Vagina (tissue), 2 donors: ENCODE measurements around the gene ZNF791. TPM values are rescaled to one million over a fixed set of nuclear protein-coding genes. Genes with fewer than 3 reads are reported as not detected.
A peak's percentile ranks its signal among the peaks of the same experiment; 100 is the strongest.

ENCODE experiments used
- DNase-seq, 2 donors: peaks; one replicate each; pipeline ENCODE4 v3.0.0-alpha.2; 2017; ENCODE audit errors: extremely low spot score in 2 of 2
- H3K27ac ChIP-seq: fragments of 200-600 bp; sonication (generic); one replicate; pipeline ENCODE4 v1.5.1; 2019
- H3K27me3 ChIP-seq: fragments of 200-600 bp; sonication (generic); one replicate; pipeline ENCODE4 v1.5.1; 2019
- H3K36me3 ChIP-seq, 2 donors: fragments of 200-600 bp; sonication (generic); one replicate each; pipeline ENCODE4 v1.5.1; 2017 to 2019
- H3K4me1 ChIP-seq: fragments of 200-600 bp; sonication (generic); one replicate; pipeline ENCODE4 v1.5.1; 2019
- H3K4me3 ChIP-seq, 2 donors: fragments of 200-600 bp; sonication (generic); 1 replicate in 1 of 2; 2 replicates in 1 of 2; pipeline ENCODE4 v1.5.1; 2016 to 2019
- H3K9me3 ChIP-seq: fragments of 200-600 bp; sonication (generic); one replicate; pipeline ENCODE4 v1.5.1; 2019
- CTCF ChIP-seq, 3 experiments: fragments of 450-650 bp in 2 of 3; fragments of 200-600 bp in 1 of 3; sonication (generic) in 1 of 3; IDR thresholded peaks; one replicate each; pipeline ENCODE4 v1.5.1; 2017 to 2019; ENCODE audit warnings: antibody characterized with exemption in 3 of 3, mild to moderate bottlenecking in 2 of 3, moderate library complexity in 2 of 3
- POLR2A ChIP-seq, 2 donors: fragments of 450-650 bp; IDR thresholded peaks; one replicate each; pipeline ENCODE4 v1.6.1; 2017; ENCODE audit warnings: antibody characterized with exemption in 2 of 2, mild to moderate bottlenecking in 2 of 2, moderate library complexity in 2 of 2
- POLR2AphosphoS5 ChIP-seq, 2 donors: sonication (generic); formaldehyde crosslinking; IDR thresholded peaks; one replicate each; pipeline ENCODE4 v1.9.0; 2017; ENCODE audit warnings: antibody characterized with exemption in 2 of 2, mild to moderate bottlenecking in 2 of 2, low read depth in 1 of 2; ENCODE audit not compliant: insufficient read depth in 1 of 2
- intact Hi-C: fragments of 100-400 bp; cut with DNase I; formaldehyde crosslinking; loops from one replicate; pipeline ENCODE4 v1.15.1; 2023
- total RNA-seq: library from RNA; depleted of rRNA; stranded (reverse); fragments of >200 nt; gene quantifications from one replicate; pipeline ENCODE4 v1.2.3, GENCODE V29; 2016

Gene ZNF791
- total RNA-seq, 1 donor from 2014 or later = 17.9 TPM

DNA sequence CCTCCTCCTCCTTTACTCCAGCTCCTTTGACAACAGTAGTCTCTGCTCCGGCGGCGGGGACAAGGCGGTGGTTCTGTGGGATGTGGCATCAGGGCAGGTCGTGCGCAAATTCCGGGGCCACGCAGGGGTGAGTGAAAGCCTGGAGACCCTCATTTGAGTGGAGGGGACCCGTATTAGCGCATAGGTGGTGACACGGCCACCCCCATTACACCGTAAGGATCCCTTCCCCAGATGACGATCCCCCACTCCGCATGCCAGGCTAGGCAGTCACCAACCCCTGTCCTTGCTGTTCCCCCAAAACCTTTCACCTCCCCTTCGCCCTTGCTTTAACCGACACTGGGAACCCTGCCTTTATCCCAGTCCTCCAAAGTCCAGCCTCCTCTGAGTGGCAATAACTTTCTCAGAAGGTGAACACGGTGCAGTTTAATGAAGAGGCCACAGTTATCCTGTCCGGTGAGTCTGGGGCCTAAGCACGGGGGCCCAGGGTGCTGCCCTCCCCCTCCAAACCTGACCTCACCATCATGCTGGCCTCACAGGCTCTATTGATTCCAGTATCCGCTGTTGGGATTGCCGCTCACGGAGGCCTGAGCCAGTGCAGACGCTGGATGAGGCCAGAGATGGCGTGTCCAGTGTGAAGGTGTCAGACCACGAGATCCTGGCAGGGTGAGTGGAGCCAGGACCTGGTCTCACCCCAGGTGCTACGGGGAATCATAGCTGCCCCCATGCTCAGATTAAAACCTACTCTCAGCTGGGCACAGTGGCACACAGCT, 59.6 kb downstream of the ZNF791 start:
- Histone ChIP-seq H3K36me3 (peaks cover 0 to 26% of the 10 kb centered on the region in 2 donors), H3K4me3 (peak overlapping the region; percentile 77 to 83), H3K27me3 (no peaks in the 10 kb centered on the region), H3K4me1 (peaks cover 48% of the 10 kb centered on the region), H3K27ac (peak overlapping the region; percentile 96), H3K9me3 (no peaks in the 10 kb centered on the region)
- TF ChIP-seq CTCF (IDR thresholded peaks at IDR 0.05) (no peak), POLR2A (IDR thresholded peaks at IDR 0.05) (no peak), POLR2AphosphoS5 (IDR thresholded peaks at IDR 0.05; ENCODE audit: insufficient read depth in 1 of 2, low read depth in 1 of 2) (no peak)
- no peak for DNase-seq
- intact Hi-C loops = no loop called here

DNA sequence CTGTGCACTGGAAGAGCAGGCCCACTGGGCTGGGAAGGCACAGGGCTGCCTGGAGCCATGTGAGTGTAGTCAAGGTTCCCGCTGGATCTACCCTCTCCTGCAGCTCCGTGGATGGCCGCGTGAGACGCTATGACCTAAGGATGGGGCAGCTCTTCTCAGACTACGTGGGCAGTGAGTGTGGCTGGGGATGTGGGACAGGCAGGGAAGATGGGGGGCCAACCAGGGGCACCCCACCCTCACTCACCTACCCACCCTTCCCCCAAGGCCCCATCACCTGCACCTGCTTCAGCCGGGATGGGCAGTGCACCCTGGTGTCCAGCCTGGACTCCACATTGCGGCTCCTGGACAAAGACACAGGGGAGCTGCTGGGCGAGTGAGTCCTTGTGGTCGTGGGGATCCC, 62.0 kb downstream of the ZNF791 start:
- H3K27me3 ChIP-seq = no peaks in the 10 kb centered on the region
- TF ChIP-seq POLR2A (IDR thresholded peaks at IDR 0.05) (no peak), POLR2AphosphoS5 (IDR thresholded peaks at IDR 0.05; ENCODE audit: insufficient read depth in 1 of 2, low read depth in 1 of 2) (no peak), CTCF (IDR thresholded peaks at IDR 0.05) (no peak)
- no peak overlapping the region for H3K4me3 ChIP-seq
- peaks cover 0 to 49% of the 10 kb centered on the region in 2 donors for H3K36me3 ChIP-seq
- no peaks in the 10 kb centered on the region for H3K9me3 ChIP-seq
- intact Hi-C loops = no loop called here
- DNase-seq = no peak
- H3K4me1 ChIP-seq = peaks cover 38% of the 10 kb centered on the region
- H3K27ac ChIP-seq = no peak overlapping the region

GRCh38 chr19:12675399-12675798, 64.7 kb downstream of the ZNF791 start:
- Histone ChIP-seq H3K27ac (no peak overlapping the region), H3K4me1 (peaks cover 26% of the 10 kb centered on the region), H3K27me3 (no peaks in the 10 kb centered on the region), H3K9me3 (no peaks in the 10 kb centered on the region), H3K4me3 (no peak overlapping the region), H3K36me3 (peaks cover 0 to 71% of the 10 kb centered on the region in 2 donors)
- intact Hi-C loops = no loop called here
- no peak for DNase-seq
- no peak for TF ChIP-seq CTCF (IDR thresholded peaks at IDR 0.05)
- no peak for TF ChIP-seq POLR2AphosphoS5 (IDR thresholded peaks at IDR 0.05; ENCODE audit: insufficient read depth in 1 of 2, low read depth in 1 of 2)
- no peak for TF ChIP-seq POLR2A (IDR thresholded peaks at IDR 0.05)

DNA sequence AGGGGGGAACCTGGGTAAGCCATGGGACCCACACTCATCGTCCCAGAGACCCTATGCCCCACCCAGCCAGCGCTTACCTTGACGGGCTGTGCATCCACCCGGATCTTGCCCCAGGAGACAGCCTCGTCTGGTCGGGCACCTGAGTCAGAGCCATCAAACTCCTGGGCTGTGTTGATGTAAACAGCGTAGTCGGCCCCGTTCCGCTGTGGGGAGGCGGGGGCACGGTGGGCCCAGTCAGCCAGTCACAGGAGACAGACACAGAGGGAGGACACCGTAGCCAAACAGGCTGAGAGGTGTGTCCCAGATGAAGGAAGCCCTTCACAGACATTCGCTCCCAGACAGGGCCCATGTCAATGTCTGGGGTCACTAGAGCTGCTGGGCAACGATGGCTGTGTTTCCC, 65.2 kb downstream of the ZNF791 start:
- no peak for TF ChIP-seq POLR2AphosphoS5 (IDR thresholded peaks at IDR 0.05; ENCODE audit: insufficient read depth in 1 of 2, low read depth in 1 of 2)
- TF ChIP-seq POLR2A (IDR thresholded peaks at IDR 0.05) = no peak
- TF ChIP-seq CTCF (IDR thresholded peaks at IDR 0.05) = no peak
- Histone ChIP-seq H3K36me3 (peaks cover 0 to 71% of the 10 kb centered on the region in 2 donors), H3K4me3 (no peak overlapping the region), H3K27me3 (no peaks in the 10 kb centered on the region), H3K4me1 (peaks cover 26% of the 10 kb centered on the region), H3K9me3 (no peaks in the 10 kb centered on the region), H3K27ac (no peak overlapping the region)
- intact Hi-C loops = loop anchor here (2.0 kb wide), 1 partner anchor 49 kb away; no protein-coding TSS in a partner anchor
- no peak for DNase-seq

DNA sequence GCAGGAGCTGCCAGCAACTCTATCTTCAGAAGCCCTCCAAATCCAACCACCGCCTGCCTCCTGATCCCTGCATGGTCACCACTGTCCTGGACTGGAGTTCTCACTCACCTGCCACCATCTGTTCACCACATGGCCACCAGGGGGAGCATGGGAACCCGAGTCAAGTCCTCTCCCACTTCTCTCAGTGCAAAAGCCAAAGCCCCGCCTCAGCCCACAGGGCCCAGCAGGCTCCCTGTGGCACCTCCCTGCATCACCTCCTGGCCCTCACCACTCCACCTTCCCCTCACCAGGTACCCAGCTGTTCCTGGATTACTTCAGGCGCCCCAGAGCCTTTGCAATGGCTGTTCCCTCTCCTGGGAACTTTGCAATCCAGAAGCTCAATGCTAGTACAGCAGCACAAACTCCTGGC, 65.7 kb downstream of the ZNF791 start:
- Histone ChIP-seq H3K4me3 (no peak overlapping the region), H3K9me3 (no peaks in the 10 kb centered on the region), H3K27me3 (no peaks in the 10 kb centered on the region), H3K4me1 (peaks cover 24% of the 10 kb centered on the region), H3K27ac (no peak overlapping the region), H3K36me3 (peaks cover 0 to 71% of the 10 kb centered on the region in 2 donors)
- DNase-seq = no peak
- intact Hi-C loops = loop anchor here (2.0 kb wide), 1 partner anchor 50 kb away; no protein-coding TSS in a partner anchor
- TF ChIP-seq POLR2AphosphoS5 (IDR thresholded peaks at IDR 0.05; ENCODE audit: insufficient read depth in 1 of 2, low read depth in 1 of 2) (no peak), CTCF (IDR thresholded peaks at IDR 0.05) (peak; percentile 61 to 69 (median 65))
